SK-N-SH (cell line): Measurements from ENCODE around the gene ATP1A1. TPM values are rescaled to one million over a fixed set of nuclear protein-coding genes. Genes with fewer than 3 reads are reported as not detected.

Source experiments
- CTCF ChIA-PET: fragments of 300-600, 350-600 bp; formaldehyde crosslinking; extraction: SDS; loops from one replicate; lab custom pipeline; 2021; lab: Yijun Ruan, JAX
- POLR2A ChIA-PET: fragments of 350-600 bp; sonication (Branson Sonifier 250); formaldehyde crosslinking; extraction: SDS; loops from one replicate; lab custom pipeline; 2020; ENCODE audit warnings: antibody characterized with exemption, inconsistent platforms; lab: Yijun Ruan, JAX
- DNase-seq: peaks from one replicate; pipeline ENCODE4 v3.0.0; 2012
- H2AFZ ChIP-seq: fragments of 200-600 bp; sonication (generic); 2 replicates; pipeline ENCODE4 v1.8.1; 2016; ENCODE audit warnings: antibody characterized with exemption, mild to moderate bottlenecking, low read depth
- H3F3A ChIP-seq: fragments of 200-600 bp; sonication (generic); replicated peaks from 2 replicates; pipeline ENCODE3; 2016; ENCODE audit warnings: antibody characterized with exemption, mild to moderate bottlenecking; ENCODE audit not compliant: insufficient read depth
- H3K27ac ChIP-seq, 2 experiments: fragments of 200-500 bp in 1 of 2; fragments of 200-600 bp in 1 of 2; sonication (Bioruptor generic) in 1 of 2; sonication (generic), shearing (Covaris generic) in 1 of 2; 2 replicates each; pipeline versions ENCODE4 v1.5.1 to v1.6.1; 2014 to 2016; ENCODE audit warnings: low read depth in 2 of 2, inconsistent platforms in 1 of 2, low read length in 1 of 2, mild to moderate bottlenecking in 1 of 2, mixed read lengths in 1 of 2
- H3K27me3 ChIP-seq: fragments of 200-600 bp; sonication (generic), shearing (Covaris generic); 2 replicates; pipeline ENCODE4 v1.6.1; 2016; ENCODE audit warnings: mixed run types; ENCODE audit not compliant: insufficient read depth
- H3K36me3 ChIP-seq, 2 experiments: fragments of 200-500 bp in 1 of 2; fragments of 200-600 bp in 1 of 2; sonication (Bioruptor generic) in 1 of 2; sonication (generic) in 1 of 2; replicated peaks in 1 of 2; 2 replicates each; pipeline versions ENCODE3 to v1.5.1; 2014 to 2016; ENCODE audit warnings: low read length in 1 of 2, mild to moderate bottlenecking in 1 of 2; ENCODE audit not compliant: insufficient read depth in 2 of 2, control insufficient read depth in 1 of 2
- H3K4me1 ChIP-seq, 2 experiments: fragments of 200-500 bp in 1 of 2; fragments of 200-600 bp in 1 of 2; sonication (Bioruptor generic) in 1 of 2; sonication (generic), shearing (Covaris generic) in 1 of 2; 2 replicates each; pipeline versions ENCODE4 v1.5.1 to v1.6.1; 2014 to 2016; ENCODE audit warnings: low read depth in 1 of 2, low read length in 1 of 2, mixed run types in 1 of 2; ENCODE audit not compliant: insufficient read depth in 2 of 2, control insufficient read depth in 1 of 2
- H3K4me2 ChIP-seq: fragments of 200-600 bp; sonication (generic), shearing (Covaris generic); 2 replicates; pipeline ENCODE4 v1.6.1; 2017; ENCODE audit warnings: mixed run types
- H3K4me3 ChIP-seq, 2 experiments: fragments of 200-500 bp in 1 of 2; fragments of 200-600 bp in 1 of 2; sonication (Bioruptor generic) in 1 of 2; sonication (generic), shearing (Covaris generic) in 1 of 2; 2 replicates each; pipeline versions ENCODE4 v1.5.1 to v1.8.1; 2014 to 2016; ENCODE audit warnings: low read depth in 2 of 2, inconsistent platforms in 1 of 2, low read length in 1 of 2, mild to moderate bottlenecking in 1 of 2, mixed read lengths in 1 of 2, moderate library complexity in 1 of 2
- H3K79me2 ChIP-seq: fragments of 200-600 bp; sonication (generic); 2 replicates; pipeline ENCODE4 v1.8.1; 2017; ENCODE audit warnings: mild to moderate bottlenecking; ENCODE audit not compliant: insufficient read depth
- H3K9ac ChIP-seq: fragments of 200-600 bp; sonication (generic); 2 replicates; pipeline ENCODE4 v1.6.1; 2017; ENCODE audit warnings: mixed run types
- H3K9me2 ChIP-seq: fragments of 200-600 bp; sonication (generic); 2 replicates; pipeline ENCODE4 v1.6.1; 2017; ENCODE audit warnings: mixed run types
- H3K9me3 ChIP-seq: fragments of 200-600 bp; sonication (generic); 2 replicates; pipeline ENCODE4 v1.6.1; 2017; ENCODE audit warnings: mixed run types, mild to moderate bottlenecking, moderate library complexity
- H4K20me1 ChIP-seq: fragments of 200-600 bp; sonication (generic); 2 replicates; pipeline ENCODE4 v1.6.1; 2017; ENCODE audit warnings: mild to moderate bottlenecking, mixed run types; ENCODE audit not compliant: insufficient read depth
- FOSL2 ChIP-seq: IDR thresholded peaks from 2 replicates; pipeline ENCODE4 v1.4.0; 2012; ENCODE audit warnings: low read depth, mild to moderate bottlenecking, moderate library complexity, borderline replicate concordance
- FOXJ3 ChIP-seq: sonication (generic); formaldehyde crosslinking; IDR thresholded peaks from 2 replicates; pipeline ENCODE4 v1.5.1; 2020; ENCODE audit warnings: mild to moderate bottlenecking, missing genetic modification reagents
- FOXM1 ChIP-seq: IDR thresholded peaks from 2 replicates; pipeline ENCODE4 v1.4.0; 2012; ENCODE audit warnings: low read depth, mild to moderate bottlenecking
- GATA2 ChIP-seq: sonication (generic); formaldehyde crosslinking; IDR thresholded peaks from 2 replicates; pipeline ENCODE4 v1.5.0; 2020; ENCODE audit warnings: mild to moderate bottlenecking, missing genetic modification reagents
- IRF3 ChIP-seq: fragments of 150-350 bp; IDR thresholded peaks from 2 replicates; pipeline ENCODE4 v1.6.1; 2016; ENCODE audit warnings: mild to moderate bottlenecking, low read depth, low read length
- MXI1 ChIP-seq: IDR thresholded peaks from 2 replicates; pipeline ENCODE4 v1.6.1; 2012; ENCODE audit warnings: mild to moderate bottlenecking, low read depth, low read length, improper control_type of control experiment
- RAD21 ChIP-seq: IDR thresholded peaks from 2 replicates; pipeline ENCODE4 v1.6.1; 2012; ENCODE audit warnings: mild to moderate bottlenecking, low read length
- RXRA ChIP-seq: IDR thresholded peaks from 2 replicates; pipeline ENCODE4 v1.4.0; 2012; ENCODE audit warnings: low read depth, mild to moderate bottlenecking, borderline replicate concordance
- TAF1 ChIP-seq: IDR thresholded peaks from 2 replicates; pipeline ENCODE4 v1.6.1; 2012; ENCODE audit warnings: low read depth, mild to moderate bottlenecking, low read length, moderate library complexity, borderline replicate concordance
- USF1 ChIP-seq: IDR thresholded peaks from 2 replicates; pipeline ENCODE4 v1.4.0; 2012; ENCODE audit warnings: low read depth, borderline replicate concordance
- YY1 ChIP-seq: IDR thresholded peaks from 2 replicates; pipeline ENCODE4 v1.4.0; 2012; ENCODE audit warnings: low read depth, mild to moderate bottlenecking
- WGBS: methylation state at CpG from one replicate; pipeline ENCODE4 v1.1.6; 2017; ENCODE audit warnings: low lambda C conversion rate; 5-methylcytosine and 5-hydroxymethylcytosine counted together
- polyA plus RNA-seq, 3 experiments: library from polyadenylated mRNA; depleted of rRNA; stranded (reverse); fragments of >200 nt; gene quantifications; 2 replicates each; pipeline ENCODE4 v1.2.3, GENCODE V29; 2012

Gene ATP1A1
- polyA plus RNA-seq, 1 of the 3 experiments (the other 2 are of a cell fraction), result 233 TPM

DNA sequence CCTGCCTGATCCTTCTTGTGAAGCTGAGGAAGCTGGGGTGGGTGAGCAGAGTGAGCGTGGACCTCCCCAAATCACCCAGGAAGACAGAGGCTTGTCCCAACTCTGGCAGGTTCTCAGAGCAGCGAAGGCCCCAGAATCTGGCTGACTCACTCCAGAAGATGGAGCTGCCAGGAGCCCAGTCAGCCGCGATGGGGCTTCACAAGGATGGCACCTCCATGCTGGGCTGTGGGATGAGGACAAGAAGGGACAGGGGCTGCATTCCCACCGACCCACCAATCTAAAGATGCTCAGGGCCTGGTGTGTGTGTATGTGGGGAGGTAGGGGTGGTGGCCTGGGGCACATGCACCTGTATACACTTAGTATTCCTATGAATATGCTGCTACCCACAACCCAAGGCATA is 52.9 kb downstream of the ATP1A1 start:
- no peak for DNase-seq
- H2AFZ ChIP-seq, result no peak overlapping the region
- TF ChIP-seq RXRA, result no peak
- no peak for TF ChIP-seq TAF1
- no peak for TF ChIP-seq FOXM1
- TF ChIP-seq RAD21, result no peak
- TF ChIP-seq FOXJ3 (CRISPR knock-in tag), result no peak
- TF ChIP-seq GATA2 (CRISPR knock-in tag), result no peak
- no peak for TF ChIP-seq USF1
- no peak for TF ChIP-seq FOSL2
- no peak for TF ChIP-seq IRF3
- TF ChIP-seq MXI1, result no peak
- no peak for TF ChIP-seq YY1
- TF ChIP-seq, all 33 proteins: peak for 0
- Histone ChIP-seq H3K9me3 (no peaks in the 10 kb centered on the region), H3K4me3 (no peak overlapping the region), H3K9me2 (no peaks in the 10 kb centered on the region), H3K4me2 (no peak overlapping the region), H3K27ac (no peak overlapping the region), H3K79me2 (no peaks in the 10 kb centered on the region), H3K36me3 (no peaks in the 10 kb centered on the region), H3K4me1 (no peaks in the 10 kb centered on the region), H4K20me1 (no peaks in the 10 kb centered on the region), H3K27me3 (no peaks in the 10 kb centered on the region; the same call in 1 of the 2 replicates), H3F3A (no peaks in the 10 kb centered on the region), H3K9ac (no peak overlapping the region)
- 38% methylated on average over 3 of the region's 5 CpGs for WGBS
- ChIA-PET POLR2A (no interaction called here), CTCF (interaction anchor here (1.2 to 1.5 kb wide), 2 partner anchors 10 to 59 kb away, joined by 3 to 4 read pairs; no protein-coding TSS in a partner anchor)

DNA sequence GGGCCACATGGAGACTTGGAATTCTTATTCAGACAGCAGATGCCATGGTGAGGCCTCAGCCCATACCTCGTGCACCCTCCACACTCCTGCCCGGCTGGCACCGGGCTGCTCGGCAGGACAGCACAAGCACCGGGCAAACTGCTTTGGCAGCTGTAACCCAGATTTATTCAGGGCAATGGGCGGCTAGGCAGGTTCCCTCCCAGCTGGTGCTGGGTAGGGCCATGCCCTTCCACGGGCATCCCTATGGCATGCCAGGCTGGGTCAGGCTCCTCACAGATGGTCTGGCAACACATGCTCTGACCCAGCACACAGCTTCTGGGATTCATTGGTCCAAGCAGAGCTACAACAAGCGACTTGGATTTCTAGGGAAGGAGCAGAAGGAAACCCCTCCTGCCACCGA is 53.4 kb downstream of the ATP1A1 start:
- Histone ChIP-seq H3K27me3 (no peaks in the 10 kb centered on the region; the same call in 1 of the 2 replicates), H2AFZ (no peak overlapping the region), H3K4me1 (no peaks in the 10 kb centered on the region), H3K36me3 (no peaks in the 10 kb centered on the region), H3K9ac (no peak overlapping the region), H4K20me1 (no peaks in the 10 kb centered on the region), H3K79me2 (no peaks in the 10 kb centered on the region), H3F3A (no peaks in the 10 kb centered on the region), H3K4me3 (no peak overlapping the region), H3K9me3 (no peaks in the 10 kb centered on the region), H3K4me2 (no peak overlapping the region), H3K9me2 (no peaks in the 10 kb centered on the region), H3K27ac (no peak overlapping the region)
- no peak for TF ChIP-seq MXI1
- CTCF ChIA-PET, result interaction anchor here (1.2 to 1.5 kb wide), 2 partner anchors 11 to 59 kb away, joined by 3 to 4 read pairs; no protein-coding TSS in a partner anchor
- DNase-seq, result no peak
- 69% methylated on average over 7 of the region's 9 CpGs for WGBS
- POLR2A ChIA-PET, result no interaction called here
